HG02870 (cell line): ENCODE results near the gene NAALADL2.
"Not testable (repeated sequence)": the region's sequence is repeated elsewhere in the genome, so short reads cannot be mapped to it uniquely, and the experiment has no call there.

Source experiments
- ATAC-seq: cut with Tn5 transposase; IDR thresholded peaks from one replicate; pipeline ENCODE4 v1.9.1; 2021; ENCODE audit warnings: mild to moderate bottlenecking, moderate library complexity; ENCODE audit not compliant: unreplicated experiment

Gene NAALADL2

GRCh38 chr3:175346573-175347356 lies 487.6 kb downstream of the NAALADL2 start:
- ATAC-seq = peak; percentile 88

DNA sequence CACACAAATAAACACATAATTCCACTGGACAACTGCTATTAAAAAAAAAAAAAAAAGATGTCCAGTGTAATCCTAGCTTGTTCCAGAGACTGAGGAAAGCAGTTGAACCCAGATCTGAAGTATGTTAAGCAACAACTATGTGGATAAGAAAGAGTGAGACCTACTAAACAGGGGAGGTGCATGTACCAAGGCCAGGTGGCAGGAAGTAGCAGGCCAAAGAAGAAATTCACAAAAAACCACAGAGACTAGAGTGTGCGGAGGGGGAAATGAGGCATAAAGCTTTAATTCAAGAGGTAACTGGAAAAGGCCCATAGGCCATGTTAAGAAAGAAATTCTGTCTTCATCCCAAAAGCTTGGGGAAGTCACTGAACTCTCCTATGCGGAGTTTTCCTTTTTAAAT lies 490.0 kb downstream of the NAALADL2 start:
- ATAC-seq = peak; percentile 68

GRCh38 chr3:175355801-175356335 lies 496.7 kb downstream of the NAALADL2 start:
- no peak for ATAC-seq

DNA sequence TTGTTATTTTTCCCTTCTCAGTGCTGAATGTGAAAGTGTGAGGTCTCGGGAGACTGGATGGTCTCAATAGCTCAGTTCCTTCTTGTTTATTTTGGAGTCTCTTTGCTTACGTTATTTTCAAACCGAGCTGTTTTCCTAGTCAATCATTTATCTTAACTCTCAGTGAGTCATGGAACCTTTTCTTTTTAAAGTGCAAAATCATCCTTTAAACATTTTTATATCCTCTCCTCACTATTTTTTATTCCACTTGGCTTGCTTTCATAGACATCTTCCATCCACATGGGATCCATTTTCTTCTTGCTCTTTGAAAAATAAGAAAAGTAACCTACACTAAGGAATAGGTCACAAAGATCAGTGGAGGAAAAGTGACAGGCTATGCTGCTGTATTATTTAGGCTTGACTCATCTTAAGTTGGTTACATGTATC lies 497.8 kb downstream of the NAALADL2 start:
- ATAC-seq = no peak

DNA sequence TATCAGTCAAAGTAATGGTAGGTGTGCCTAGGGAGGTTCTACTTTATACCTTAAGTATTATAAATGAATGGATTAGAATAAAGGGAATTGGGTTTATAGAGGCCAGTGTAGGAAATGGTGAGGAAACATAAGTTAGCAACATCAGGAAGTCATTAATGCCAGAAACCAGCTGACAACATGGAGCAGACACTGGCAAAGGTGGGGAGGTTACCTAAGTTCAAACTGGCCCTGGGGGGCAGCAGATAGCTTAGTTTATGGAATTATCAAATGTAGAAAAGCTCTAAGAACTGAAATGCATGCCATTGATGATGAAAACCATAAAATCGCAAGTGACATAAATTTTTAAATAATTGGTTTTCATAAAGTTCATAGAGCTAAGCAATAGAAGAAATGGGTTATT lies 498.6 kb downstream of the NAALADL2 start:
- ATAC-seq = no peak

DNA sequence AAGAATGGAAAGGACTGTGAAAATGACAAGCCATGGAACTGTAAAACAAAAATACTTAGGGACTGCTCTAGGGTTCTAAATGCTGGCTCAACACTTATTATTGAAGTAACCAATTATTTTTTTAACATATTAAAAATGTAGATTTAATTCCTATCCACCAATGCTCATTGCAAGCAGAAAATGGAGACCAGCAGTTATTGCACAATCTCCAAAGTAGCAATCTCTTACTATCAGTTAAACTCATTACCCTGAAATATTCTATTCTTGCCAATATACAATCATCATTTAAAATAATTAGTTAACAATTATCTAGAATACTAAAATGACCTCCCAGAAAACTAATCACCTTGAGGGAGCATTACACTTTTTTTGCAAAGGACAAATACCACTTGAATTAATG lies 499.8 kb downstream of the NAALADL2 start:
- ATAC-seq = no peak

DNA sequence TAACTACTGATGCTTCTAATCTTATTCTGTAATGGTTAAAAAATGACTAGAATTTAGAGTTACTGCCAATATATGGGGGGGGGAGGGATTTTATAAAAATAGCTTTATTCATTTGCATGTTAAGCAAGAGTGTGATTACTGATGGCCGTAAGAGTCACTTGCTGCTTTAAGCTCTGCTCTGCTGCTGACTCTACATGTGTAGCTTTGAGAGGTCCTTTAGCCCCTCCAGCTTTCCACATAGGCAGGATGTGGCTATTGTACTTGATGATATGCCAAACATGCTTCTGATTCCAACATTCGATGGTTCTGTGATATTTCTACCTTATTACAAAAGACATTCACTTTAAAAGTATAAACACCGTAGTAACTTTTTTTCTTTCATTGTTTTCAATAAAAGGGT lies 511.3 kb downstream of the NAALADL2 start:
- ATAC-seq = not testable (repeated sequence)

GRCh38 chr3:175371187-175371586 lies 512.1 kb downstream of the NAALADL2 start:
- ATAC-seq = not testable (repeated sequence)

DNA sequence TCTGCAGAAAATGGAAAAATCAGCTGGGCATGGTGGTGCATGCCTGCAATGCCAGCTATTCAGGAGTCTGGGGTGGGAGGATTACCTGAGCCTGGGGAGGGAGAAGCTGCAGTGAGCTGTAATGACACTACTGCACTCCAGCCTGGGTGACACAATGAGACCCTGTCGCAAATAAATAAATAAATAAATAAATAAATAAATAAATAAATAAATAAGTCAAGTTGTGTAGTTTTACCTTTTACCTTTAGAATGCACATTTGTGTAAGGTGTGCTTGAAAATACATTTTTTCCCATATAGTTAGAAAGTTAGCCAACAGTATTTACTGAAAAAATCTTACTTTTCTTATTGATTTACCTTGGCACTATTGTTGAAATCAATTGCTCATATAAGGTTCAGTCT lies 515.6 kb downstream of the NAALADL2 start:
- ATAC-seq = no peak

- peak; percentile 88 for ATAC-seq
Observed at GRCh38 chr3:175378348-175378747, 519.2 kb downstream of the NAALADL2 start.

- no peak for ATAC-seq
Observed at GRCh38 chr3:175381685-175382084, 522.6 kb downstream of the NAALADL2 start.

- no peak for ATAC-seq
Observed at GRCh38 chr3:175383371-175383770, 524.2 kb downstream of the NAALADL2 start.

DNA sequence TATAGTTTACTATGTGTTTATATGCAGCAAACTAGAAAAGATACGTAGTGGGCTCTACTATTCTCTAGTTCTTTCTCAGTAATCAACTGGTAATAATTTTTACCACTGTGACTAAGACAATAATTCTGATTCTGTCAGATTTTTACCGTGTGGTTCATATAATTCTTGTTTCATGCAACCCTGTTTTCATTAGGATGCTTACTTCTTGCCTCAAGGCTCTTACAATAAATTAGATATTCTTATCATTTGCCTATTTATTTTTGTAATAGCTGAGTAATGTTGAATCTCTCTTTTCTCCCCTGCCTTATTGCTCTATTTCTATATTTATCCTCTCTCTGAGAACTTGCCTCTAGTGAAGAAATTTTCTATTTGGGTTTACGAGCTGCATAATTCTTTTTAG lies 524.7 kb downstream of the NAALADL2 start:
- no peak for ATAC-seq

- no peak for ATAC-seq
Observed at GRCh38 chr3:175384569-175384968, 525.4 kb downstream of the NAALADL2 start.

GRCh38 chr3:175386630-175387029 lies 527.5 kb downstream of the NAALADL2 start:
- ATAC-seq = no peak

- ATAC-seq = no peak
Observed at GRCh38 chr3:175389560-175389959, 530.4 kb downstream of the NAALADL2 start.

GRCh38 chr3:175391601-175392000 lies 532.5 kb downstream of the NAALADL2 start:
- ATAC-seq = no peak

DNA sequence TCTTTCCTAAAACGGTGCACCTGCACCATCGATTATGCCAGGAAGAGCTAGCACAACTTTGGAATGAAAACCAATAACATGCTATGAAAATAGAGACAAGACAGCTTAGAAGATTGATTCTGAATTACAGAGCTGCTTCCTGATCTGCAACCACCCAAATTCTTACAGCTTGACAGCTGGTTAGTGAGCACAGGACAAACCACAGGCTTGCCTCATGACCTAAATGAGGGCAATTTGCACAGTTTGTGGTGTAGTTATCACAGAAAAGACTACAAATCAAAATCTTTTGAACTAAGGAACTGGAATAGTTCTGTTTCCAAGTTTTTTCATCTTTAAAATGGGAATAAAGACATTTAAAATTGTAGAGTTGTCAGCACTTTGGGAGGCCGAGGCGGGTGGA lies 533.5 kb downstream of the NAALADL2 start:
- ATAC-seq = no peak

DNA sequence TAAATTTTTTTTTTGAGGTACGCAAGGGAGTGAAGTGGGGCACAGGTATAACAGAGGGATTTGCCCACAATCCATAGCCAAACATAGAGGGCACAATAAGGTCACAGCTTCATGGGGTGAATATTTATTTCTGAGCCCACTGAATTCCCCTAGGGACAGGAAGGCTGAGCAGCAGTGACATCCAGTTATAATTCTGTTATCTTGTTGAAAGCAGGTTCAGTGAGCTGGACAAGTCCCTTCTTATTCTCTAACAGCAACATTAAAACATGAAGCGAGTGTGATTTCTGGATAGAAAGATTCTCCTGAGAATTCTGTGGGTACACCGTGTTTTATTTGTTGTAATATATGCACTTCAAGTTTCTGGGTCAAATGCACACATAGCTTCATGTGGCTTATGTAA lies 538.2 kb downstream of the NAALADL2 start:
- ATAC-seq = no peak

DNA sequence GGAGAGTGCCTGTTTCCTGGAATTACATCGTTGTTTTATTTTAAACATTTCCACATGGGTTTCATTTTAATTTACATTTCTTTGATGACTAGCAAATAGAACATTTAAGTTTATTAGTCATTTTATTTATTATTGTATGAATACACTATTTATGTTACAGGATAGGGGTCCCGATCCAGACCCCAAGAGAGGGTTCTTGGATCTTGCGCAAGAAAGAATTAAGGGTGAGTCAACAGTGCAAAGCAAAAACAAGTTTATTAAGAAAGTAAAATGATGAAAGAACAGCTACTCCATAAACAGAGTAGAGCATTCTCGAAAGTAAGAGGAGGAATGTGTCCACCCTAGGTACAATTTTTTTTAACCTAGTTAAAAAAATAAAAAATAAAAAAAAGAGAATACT lies 539.5 kb downstream of the NAALADL2 start:
- ATAC-seq = no peak

DNA sequence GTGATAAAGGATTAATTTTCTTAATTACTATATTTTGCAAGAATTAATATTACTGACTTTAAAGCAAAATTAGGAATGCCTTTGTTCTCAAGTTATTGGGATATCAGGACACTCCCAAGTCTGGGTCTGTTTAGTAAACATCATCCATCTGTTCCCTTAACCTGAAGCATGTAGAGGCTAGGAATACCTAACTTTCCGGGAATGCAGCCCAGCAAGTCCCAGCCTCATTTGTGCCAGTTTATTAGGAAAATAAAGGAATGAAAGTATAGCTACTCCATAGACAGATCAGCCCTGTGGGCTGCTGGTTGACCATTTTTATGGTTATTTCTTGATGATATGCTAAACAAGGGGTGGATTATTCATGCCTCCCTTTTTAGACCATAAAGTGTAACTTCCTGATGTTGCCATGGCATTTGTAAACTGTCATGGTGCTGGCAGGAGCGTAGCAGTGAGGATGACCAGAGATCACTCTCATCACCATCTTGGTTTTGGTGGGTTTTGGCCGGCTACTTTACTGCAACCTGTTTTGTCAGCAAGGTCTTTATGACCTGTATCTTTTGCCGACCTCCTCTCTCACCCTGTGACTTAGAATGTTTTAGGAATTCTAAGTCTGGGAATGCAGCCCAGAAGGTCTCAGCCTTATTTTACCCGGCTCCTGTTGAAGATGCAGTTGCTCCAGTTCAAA lies 540.2 kb downstream of the NAALADL2 start:
- no peak for ATAC-seq

DNA sequence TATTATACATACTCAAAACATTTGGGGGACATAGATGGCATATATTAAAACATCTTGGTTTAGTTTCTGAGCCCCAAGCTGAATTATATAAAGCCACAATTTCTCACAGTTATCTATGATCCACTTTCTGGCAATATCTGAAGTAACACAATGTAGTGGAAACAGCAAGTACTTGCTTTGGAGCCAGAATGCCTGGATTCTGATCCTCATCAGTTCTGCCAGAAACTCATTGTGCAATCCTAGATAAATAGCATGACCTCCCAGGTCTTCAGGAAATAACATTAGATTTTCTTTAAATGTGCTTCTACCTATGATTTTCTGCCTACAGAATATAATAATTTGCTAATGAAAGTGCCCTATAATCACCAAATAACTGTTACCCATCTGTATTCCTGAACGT lies 544.9 kb downstream of the NAALADL2 start:
- ATAC-seq = no peak
